ENCODE measurements around the gene RPL5.

The RPL5 gene

DNA sequence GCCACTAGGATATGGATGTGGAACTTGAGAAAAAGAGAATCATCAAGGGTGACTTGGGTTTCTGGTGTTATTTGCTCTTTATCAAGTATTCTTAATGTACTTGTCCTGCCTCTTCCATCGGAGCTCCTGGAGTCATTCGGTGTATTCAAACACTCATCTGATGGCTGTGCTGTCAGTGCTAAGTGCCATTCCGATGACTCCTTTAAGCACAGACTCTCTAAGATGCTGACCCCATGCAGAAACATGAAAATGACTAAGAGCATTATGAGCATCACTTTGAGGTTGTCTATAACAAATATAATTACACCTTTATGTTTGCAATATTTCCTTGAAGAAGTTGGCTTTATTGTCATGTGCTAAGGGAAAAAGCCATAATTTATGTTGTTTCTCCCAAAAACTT is 11.3 kb upstream of the RPL5 start:
- peak; percentile 22 for DNase-seq

DNA sequence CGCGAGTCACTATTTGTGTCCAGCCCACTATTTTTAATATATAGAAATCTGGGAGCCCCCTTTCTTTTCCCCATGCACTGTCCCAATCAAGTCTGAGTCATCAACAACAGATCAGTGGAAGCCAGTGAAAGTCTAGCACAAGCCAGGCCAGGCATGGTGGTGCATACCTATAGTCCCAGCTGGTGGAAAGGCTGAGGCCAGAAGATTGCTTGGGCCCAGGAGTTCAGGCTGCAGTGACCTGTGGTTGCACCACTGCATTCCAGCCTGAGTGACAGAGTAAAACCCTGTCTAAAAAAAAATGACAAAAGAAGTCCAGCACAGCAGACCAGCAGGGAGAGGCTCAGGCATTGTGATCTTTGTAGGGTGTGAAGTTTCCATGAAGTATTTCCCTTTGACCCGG is 9.0 kb upstream of the RPL5 start:
- peak; percentile 70 for DNase-seq

DNA sequence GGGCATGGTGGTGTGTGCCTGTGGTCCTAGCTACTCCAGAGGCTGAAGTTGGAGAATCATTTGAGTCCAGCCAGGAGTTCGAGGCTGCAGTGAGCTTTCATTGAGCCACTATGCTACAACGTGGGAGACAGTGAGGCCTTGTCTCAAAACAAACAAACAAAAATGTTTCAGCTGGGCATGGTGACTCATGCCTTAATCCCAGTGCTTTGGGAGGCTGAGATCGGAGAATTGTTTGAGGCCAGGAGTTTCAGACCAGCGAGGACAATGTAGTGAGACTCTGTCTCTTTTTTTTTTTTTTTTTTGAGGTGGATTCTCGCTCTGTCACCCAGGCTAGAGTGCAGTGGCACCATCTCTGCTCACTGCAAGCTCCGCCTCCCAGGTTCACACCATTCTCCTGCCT is 5.0 kb upstream of the RPL5 start:
- DNase-seq = peak; percentile 54

DNA sequence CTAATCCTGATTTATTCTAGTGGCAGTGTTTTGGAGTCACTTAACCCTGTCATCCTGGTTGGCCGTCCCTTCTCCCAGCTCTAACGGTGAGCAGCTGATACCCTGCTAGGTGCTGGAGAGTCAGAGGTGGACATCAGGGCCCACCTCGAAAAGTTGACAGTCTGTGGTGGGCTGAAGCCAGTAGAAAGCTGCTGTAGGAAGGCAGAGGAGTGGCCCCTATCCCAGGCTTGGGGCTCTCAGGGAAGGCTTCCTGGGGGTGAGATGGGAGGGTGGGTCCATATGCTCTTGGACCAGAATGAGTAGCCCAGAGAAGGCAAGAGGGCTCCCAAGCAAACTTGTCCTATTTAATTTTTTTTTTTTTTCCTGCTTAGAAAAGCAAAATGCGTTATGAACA is 475 bp upstream of the RPL5 start:
- DNase-seq = no peak

GRCh38 chr1:92832537-92833114 is 786 bp downstream of the RPL5 start:
- no peak for DNase-seq

- DNase-seq = no peak
Measured at GRCh38 chr1:92833840-92834239, 2.0 kb downstream of the RPL5 start.

GRCh38 chr1:92834617-92835016 is 2.8 kb downstream of the RPL5 start:
- DNase-seq = no peak

DNA sequence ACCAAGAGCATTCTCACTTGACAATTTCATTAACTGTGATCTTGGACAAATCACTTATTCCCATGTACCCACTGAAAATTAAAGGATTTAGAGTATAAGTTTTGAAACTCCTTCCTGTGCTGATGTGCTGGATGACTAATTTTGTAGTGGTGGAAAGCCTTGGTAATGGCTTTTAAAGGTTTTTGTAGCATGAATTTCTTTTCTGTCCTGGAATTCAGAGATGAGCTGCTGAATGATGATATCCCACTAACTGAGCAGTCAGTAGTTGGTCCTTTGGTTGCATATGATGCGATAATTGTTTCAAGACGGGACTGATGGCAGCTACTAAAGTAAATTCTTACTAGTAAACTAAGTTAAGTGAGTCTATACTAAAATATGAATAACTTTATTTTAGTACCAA is 5.2 kb downstream of the RPL5 start:
- DNase-seq = peak; percentile 20

GRCh38 chr1:92838519-92838918 is 6.7 kb downstream of the RPL5 start:
- DNase-seq = peak; percentile 20

GRCh38 chr1:92839442-92839841 is 7.6 kb downstream of the RPL5 start:
- DNase-seq = no peak

DNA sequence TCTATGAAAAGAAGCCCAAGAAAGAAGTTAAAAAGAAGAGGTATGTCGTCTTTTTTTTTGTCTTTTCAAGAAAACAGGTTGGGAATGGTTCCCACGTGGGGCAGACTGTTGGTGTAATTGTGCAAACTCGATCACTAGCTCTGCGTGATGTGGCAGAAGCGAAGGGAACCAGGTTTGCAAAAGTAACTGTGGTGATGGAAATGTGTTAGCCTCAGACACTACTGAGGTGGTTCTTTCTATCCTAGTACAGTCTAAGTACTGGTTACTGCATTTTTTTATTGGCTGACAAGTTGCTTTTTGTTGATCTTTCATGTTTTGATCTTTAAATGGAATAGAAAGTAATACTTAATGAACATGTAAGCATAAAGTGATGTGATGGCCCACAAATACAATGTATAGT is 8.8 kb downstream of the RPL5 start:
- no peak for DNase-seq

DNA sequence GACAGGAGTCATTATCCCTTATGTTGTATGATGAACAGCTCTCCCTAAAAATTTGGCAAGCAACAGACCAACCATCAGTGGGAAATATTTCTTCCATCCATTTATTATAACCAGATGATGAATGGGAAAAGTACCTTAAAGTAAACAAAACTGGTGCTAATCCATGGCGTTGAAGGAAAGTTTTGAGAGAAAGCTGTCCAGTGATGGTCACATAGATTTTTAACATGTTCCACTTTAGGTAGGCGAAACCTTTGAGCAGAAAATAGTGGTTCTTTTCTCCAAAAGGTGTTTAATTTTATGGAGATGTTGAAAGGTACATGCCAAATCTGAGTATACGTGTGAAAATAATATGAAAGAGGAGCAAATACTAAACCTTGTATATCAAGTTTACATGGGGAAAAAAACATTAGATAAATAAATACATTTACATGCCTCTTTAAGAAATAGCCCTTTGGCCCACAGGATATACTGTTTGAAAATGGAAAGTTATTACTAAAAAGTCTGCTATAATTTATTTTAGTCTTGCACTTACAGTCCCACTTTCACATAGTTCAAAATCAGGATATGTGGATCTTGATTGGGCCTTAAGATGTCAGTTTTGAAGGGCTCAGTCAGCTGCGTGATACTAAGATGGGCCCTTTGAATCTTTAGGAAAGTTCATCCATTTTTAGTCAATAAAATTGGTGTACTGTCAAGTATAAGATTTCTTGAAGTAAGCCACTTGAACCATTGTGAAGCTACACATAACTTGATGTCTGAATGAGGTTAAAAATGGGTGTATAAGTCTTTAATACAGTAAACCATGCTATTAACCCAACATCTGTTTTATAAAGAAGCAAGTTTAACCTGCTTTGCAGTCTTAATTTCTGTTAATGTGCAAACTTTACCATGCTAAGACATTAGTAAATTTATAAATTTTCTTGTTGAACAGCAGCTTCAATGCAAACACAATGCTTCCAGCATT is 10.5 kb downstream of the RPL5 start:
- no peak for DNase-seq

GRCh38 chr1:92843046-92843423 is 11.2 kb downstream of the RPL5 start:
- no peak for DNase-seq

- DNase-seq = no peak
Measured at GRCh38 chr1:92843429-92844352, 11.9 kb downstream of the RPL5 start.

DNA sequence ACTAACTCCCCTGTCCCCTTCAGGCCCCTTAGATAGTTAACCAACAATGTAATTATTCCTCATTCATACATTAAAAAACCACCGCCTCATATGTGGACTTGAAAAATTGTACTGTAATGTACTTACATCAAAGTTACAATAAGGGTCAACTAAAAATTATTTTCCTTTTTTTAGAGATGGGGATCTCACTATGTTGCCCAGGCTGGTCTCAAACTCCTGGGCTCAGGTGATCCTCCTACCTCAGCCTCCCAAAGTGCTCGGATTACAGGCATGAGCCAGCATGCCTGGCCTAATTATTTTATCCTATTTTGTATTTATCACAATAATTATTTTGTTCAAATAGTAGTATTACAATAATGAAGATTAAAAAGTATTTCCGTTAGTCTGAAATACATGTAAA is 12.6 kb downstream of the RPL5 start:
- no peak for DNase-seq

DNA sequence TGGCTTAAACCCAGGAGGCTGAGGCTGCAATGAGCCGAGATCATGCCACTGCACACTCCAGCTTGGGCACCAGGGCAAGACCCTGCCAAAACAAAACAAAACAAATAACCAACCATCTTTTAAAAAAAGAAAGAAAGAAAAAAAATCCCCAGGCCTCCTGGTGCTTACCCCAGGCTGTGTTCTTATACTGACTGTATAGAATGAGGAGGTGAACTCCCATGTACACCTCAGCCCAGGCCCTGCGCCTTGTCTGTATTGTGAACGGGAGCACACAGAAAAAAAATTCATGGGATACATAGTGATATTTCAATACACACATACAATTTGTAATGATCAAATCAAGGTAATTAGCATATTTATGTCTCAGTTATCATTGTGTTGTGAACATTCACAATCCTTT is 14.1 kb downstream of the RPL5 start:
- no peak for DNase-seq

GRCh38 chr1:92848201-92848600 is 16.4 kb downstream of the RPL5 start:
- no peak for DNase-seq

DNA sequence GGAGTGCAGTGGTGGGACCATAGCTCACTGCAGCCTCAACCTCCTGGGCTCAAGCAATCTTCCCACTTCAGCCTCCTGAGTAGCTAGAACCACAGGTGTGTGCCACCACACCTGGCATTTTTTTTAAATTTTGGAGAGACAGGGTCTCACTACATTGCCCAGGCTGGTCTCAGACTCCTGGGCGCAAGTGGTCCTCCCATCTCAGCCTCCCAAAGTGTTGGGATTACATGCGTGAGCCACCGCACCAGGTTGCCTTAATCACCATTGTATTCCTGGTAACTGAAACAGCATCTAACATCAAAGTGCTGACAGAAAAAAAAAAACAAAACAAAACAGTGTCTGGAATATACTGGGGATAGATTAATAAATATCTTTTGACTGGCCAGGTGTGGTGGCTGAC is 18.2 kb downstream of the RPL5 start:
- no peak for DNase-seq

- DNase-seq = no peak
Measured at GRCh38 chr1:92851729-92852128, 19.9 kb downstream of the RPL5 start.

DNA sequence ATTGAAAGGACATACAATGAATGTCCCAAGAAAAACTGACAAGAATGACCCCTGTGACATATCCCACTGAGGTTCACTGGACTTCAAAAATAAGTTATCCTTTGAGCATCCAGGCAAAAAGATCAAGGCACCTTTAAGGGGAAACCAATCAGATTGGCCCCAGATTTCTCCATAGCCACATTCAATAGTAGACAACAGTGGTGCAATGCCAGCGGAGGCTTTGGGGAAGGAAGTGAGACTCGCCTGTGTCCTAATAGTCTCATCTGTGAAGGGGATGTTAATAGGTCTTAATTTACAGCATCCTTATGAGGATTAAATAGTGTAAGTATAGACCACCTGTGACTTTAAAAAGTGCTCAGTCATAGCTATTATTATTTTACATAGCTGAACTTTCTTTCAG is 21.5 kb downstream of the RPL5 start:
- no peak for DNase-seq

DNA sequence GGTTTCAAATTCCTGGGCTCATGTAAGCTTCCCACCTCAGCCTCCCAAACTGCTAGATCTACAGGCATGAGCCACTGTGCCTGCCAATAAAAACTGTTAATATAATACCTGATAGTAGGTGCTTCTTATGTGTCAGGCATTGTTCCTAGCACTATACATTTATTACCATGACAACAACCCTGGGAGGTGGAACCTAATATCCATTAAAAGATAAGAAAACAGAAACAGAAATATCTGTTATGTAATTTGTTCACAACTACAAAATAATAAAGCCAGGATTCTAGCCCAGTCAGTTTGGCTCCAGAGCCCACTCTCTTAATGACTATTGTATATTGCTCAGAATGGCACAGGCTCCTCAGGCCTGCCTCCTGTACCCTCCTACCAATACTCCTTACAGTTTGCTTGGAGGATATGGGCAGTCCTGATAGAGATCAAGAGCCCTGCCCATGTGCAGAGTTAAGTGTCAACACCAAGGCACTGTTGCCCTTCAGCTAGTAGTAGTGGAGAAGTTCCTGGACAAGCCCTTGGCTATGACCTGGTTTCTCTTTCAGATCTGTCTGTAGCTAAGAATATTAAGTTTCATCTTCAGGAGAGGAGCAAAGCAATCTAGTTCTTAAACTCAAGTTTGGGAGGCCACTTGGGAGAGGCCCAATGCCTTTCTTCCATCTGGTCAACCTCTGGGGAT is 22.4 kb downstream of the RPL5 start:
- no peak for DNase-seq

- no peak for DNase-seq
Measured at GRCh38 chr1:92855236-92855635, 23.4 kb downstream of the RPL5 start.

GRCh38 chr1:92857817-92858216 is 26.0 kb downstream of the RPL5 start:
- DNase-seq = no peak
